T-helper 2 cell treated with Interferon-gamma antibody and Interleukin-4, amounts not matched to agents 5 μg/mL and 100 μg/mL, for 36 hours (primary cell): ENCODE measurements around the gene CCDC87.
"Not testable (repeated sequence)": the region's sequence is repeated elsewhere in the genome, so short reads cannot be mapped to it uniquely, and the experiment has no call there.

Experiments
- DNase-seq: peaks from one replicate; pipeline ENCODE4 v3.0.0; 2021; ENCODE audit warnings: low spot score
- H3K27ac Mint-ChIP-seq: one replicate; pipeline ENCODE4 v1.8.0; 2021; ENCODE audit warnings: mild to moderate bottlenecking, mixed read lengths
- H3K27me3 Mint-ChIP-seq: one replicate; pipeline ENCODE4 v1.8.0; 2021; ENCODE audit warnings: low read depth, mixed read lengths
- H3K36me3 Mint-ChIP-seq: one replicate; pipeline ENCODE4 v1.8.0; 2021; ENCODE audit warnings: low read depth, mixed read lengths
- H3K4me1 Mint-ChIP-seq: one replicate; pipeline ENCODE4 v1.8.0; 2021; ENCODE audit warnings: low read depth, mixed read lengths
- H3K4me3 Mint-ChIP-seq: one replicate; pipeline ENCODE4 v1.8.0; 2022; ENCODE audit warnings: mild to moderate bottlenecking, moderate library complexity, mixed read lengths
- H3K9me3 Mint-ChIP-seq: one replicate; pipeline ENCODE4 v1.8.0; 2021; ENCODE audit warnings: mixed read lengths

The CCDC87 gene

DNA sequence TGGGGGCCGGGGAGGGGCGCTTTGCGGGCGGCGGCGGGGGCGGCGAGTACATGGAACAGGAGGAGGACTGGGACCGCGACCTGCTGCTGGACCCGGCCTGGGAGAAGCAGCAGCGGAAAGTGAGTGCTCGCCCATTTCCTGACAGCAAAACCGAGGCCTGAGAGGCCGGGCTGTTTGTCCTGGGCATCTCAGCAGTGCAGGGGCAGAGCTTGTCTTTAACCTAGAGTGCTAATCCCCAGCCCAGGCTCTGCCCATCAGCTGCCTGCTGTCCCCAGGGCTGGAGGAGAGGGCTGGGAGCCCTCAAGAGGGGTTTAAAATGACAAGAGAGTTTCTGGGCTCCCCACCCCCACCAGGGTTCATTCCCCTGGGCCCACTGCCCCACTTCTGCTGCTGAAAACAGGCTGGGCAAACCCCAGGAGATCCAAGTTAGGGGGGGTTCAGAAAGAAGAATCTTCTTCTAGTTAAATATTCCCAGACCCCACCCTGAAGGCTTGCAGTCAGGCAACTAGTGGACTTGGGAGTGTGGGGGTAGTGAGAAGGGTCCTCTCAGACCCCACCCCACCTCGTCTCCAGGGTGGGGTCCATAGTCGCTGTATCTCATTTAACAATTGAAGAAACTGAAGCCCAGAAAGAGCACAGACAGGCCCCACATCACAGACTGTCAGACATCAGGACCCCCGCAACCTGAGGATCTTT lies 45.7 kb downstream of the CCDC87 start:
- H3K36me3 Mint-ChIP-seq: peaks cover 11% of the 10 kb centered on the region
- no peak overlapping the region for H3K27ac Mint-ChIP-seq
- peak overlapping the region; percentile 84 for H3K4me3 Mint-ChIP-seq
- DNase-seq: no peak
- H3K27me3 Mint-ChIP-seq: peaks cover 14% of the 10 kb centered on the region
- H3K4me1 Mint-ChIP-seq: peaks cover 9% of the 10 kb centered on the region
- H3K9me3 Mint-ChIP-seq: no peaks in the 10 kb centered on the region

DNA sequence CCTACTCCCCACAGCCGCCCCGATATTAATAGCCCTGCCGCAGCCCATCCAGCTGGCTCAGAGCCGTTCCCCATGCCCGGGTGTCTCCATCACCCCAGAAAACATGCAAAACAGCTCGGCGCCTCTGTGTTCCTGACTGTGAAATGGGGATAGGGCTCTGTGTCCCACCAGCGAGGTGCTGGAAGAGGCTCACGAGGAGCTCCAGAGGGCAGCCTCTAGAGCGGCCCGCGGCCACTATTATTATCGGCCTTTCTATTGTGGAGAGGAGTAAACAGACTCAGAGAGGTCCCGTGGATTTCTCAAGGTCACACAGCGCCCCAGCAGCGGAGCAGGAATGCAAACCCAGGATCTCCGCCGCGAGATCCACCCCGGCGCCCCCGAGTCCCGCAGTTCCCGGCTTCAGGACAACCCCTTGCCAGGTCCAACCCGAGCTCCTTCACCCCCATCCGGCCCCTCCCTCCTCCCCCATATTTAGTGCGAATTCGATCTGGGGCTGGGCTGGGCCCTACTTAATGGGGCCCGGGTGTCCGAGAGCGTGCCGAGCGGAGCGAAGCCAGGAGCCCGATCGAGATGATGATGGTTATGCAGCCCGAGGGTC lies 46.4 kb downstream of the CCDC87 start, which contains the start of gene ACTN3:
TSS of gene ACTN3 (plus strand) at position 536 of the 598 bp plus-strand sequence. CDS start at position 571, 35 bp downstream.
- no peak for DNase-seq
- Mint-ChIP-seq H3K27ac (peak within 1 kb of the TSS; percentile 53), H3K36me3 (peaks cover 16% of the 10 kb centered on the region), H3K9me3 (no peaks in the 10 kb centered on the region), H3K4me3 (peak within 1 kb of the TSS; percentile 84), H3K27me3 (peaks cover 14% of the 10 kb centered on the region), H3K4me1 (peaks cover 9% of the 10 kb centered on the region)

DNA sequence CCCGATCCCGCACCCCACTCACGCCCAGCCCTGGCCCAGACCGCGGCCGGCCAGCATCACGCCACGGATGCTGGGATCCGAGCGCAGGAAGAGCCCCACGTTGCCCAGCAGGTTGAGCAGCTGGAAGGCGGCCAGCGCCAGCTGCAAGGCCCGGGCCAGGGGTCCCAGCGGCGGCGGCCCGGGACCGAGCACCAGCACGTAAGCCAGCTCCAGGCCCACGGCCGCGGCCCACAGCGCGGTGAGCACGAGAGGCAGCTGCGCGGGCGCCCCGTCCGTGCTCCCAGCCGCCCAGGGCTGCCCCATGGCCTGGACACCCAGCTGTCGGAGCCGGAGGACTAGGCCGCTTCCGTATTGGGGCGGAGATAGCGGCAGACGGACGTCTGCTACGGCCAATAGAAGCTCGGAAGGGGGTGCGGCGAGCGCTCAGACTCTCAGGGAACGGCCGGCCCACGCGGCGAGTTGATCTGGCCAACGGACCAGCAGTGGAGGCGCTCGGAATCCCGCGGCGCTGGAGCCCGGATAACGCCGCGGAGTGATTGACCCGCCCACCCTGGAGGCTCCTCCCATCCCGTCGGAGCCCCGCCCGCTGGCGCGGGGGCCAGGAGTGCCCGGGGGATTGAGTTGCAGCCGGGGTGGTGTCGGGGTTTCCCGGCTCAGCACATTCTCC lies 47.0 kb downstream of the CCDC87 start, which contains the start of gene ZDHHC24:
TSS of gene ZDHHC24 (minus strand) at position 348 of the 667 bp plus-strand sequence. CDS start at position 303, 45 bp downstream.
- peak within 1 kb of the TSS; percentile 58 for H3K27ac Mint-ChIP-seq

DNA sequence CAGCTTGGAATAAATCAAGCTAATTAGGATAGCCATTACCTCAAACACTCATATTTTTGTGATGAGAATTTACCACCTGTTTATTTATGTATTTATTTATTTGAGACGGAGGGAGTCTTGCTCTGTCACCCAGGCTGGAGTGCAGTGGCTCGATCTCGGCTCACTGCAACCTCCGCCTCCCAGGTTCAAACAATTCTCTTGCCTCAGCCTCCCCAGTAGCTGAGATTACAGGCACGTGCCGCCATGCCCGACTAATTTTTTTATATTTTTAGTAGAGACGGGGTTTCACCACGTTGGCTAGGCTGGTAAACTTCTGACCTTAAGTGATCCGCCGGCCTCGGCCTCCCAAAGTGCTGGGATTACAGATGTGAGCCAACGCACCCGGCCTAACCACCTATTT lies 47.9 kb downstream of the CCDC87 start:
- not testable (repeated sequence) for H3K9me3 Mint-ChIP-seq, H3K27me3 Mint-ChIP-seq, DNase-seq, H3K4me1 Mint-ChIP-seq
- Mint-ChIP-seq H3K4me3 (peak overlapping the region; percentile 85), H3K27ac (peak overlapping the region; percentile 58), H3K36me3 (peaks cover 19% of the 10 kb centered on the region)

More for the DNA sequence above, 47.0 kb downstream of the CCDC87 start, which contains the start of gene ZDHHC24:
- H3K9me3 Mint-ChIP-seq: no peaks in the 10 kb centered on the region
- peaks cover 9% of the 10 kb centered on the region for H3K4me1 Mint-ChIP-seq
- peak within 1 kb of the TSS; percentile 85 for H3K4me3 Mint-ChIP-seq
- peaks cover 17% of the 10 kb centered on the region for H3K36me3 Mint-ChIP-seq
- peaks cover 14% of the 10 kb centered on the region for H3K27me3 Mint-ChIP-seq
- peak; percentile 97 for DNase-seq

DNA sequence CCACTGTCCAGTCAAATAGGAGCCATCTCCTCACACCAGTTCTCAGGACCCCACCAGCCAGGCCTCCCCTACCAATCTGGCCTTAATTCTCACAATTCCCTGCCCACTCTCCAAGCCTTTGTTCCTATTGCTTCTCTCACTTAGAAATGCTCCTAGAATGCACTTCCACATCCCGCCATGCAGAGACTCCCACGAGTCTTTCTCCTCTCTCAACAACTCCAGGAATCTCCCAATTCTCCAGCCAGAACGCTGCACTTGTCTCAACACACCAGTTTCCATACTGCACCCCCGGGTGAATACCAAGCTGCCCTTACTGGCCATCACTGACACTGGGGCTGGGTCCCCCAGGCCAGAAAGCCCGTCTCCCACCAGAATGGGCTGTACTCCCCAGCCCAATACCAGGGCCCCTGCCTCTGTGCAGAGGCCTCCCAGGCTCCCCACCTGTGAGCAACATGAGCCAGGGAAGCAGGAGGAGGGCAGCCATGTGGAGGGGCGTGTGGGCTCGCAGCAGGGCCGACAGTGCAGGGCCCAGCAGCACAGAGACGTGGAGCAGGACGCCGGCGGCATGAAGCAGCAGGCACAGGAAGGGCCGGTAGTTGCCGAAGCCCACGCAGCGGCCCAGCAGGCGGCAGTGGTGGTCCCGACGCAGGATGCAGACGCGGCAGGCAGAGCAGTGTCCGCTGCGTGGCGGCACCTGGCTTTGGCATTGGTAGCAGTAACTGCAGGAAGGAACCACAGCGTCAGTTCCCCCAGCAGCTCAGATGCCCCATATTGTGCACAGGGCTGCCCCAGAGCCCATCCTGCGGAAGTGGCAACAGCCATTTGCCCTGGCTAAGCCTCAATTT lies 49.4 kb downstream of the CCDC87 start:
- Mint-ChIP-seq H3K9me3 (no peaks in the 10 kb centered on the region), H3K4me3 (peak overlapping the region; percentile 79), H3K36me3 (peaks cover 25% of the 10 kb centered on the region), H3K27me3 (peaks cover 2% of the 10 kb centered on the region), H3K27ac (peak overlapping the region; percentile 83), H3K4me1 (peaks cover 9% of the 10 kb centered on the region)
- DNase-seq: peak; percentile 38

DNA sequence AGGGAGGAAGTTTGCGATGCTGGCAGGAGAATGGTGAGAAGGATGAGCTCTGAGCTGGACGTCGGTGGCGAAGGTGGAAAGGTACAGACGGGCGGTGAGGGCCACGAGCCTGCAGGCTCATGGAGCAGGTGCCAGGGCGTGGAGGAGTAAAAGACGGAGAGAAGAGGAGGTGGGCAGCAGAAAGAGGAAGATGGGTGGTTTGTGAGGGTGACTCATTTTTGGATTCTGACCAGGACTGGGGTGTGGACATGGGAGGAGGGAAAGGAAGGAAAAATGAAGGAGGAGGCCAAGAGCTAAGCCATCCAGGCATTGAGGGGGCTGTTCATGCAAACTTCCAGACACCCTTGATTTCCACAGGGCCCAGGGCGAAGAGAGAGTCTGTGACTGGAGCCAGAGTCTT lies 50.5 kb downstream of the CCDC87 start:
- Mint-ChIP-seq H3K4me3 (peak overlapping the region; percentile 8), H3K36me3 (peaks cover 27% of the 10 kb centered on the region), H3K4me1 (peaks cover 9% of the 10 kb centered on the region), H3K27ac (peak overlapping the region; percentile 51), H3K9me3 (no peaks in the 10 kb centered on the region), H3K27me3 (no peaks in the 10 kb centered on the region)
- DNase-seq: no peak

DNA sequence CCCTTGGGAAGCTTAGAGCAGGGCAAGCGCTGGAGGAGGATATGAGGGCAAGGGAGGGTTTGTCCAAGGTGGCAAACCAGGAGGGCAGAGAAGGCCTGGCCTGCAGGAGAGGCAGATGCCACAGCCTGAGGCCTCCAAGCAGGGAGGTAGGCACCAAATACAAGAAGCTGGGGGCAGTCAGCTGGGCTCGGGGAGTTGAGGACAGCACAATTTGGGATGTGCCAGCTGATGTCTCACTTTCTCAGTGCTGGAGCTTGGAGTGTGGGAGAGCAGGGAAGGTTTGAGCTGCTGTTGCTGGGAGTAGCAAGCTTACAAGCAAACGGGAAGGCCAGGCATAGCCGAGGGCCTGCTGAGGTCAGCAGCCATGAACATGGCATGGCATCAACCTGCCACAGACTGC lies 51.0 kb downstream of the CCDC87 start:
- H3K4me3 Mint-ChIP-seq: no peak overlapping the region
- no peaks in the 10 kb centered on the region for H3K27me3 Mint-ChIP-seq
- H3K9me3 Mint-ChIP-seq: no peaks in the 10 kb centered on the region
- H3K27ac Mint-ChIP-seq: no peak overlapping the region
- peaks cover 9% of the 10 kb centered on the region for H3K4me1 Mint-ChIP-seq
- no peak for DNase-seq
- H3K36me3 Mint-ChIP-seq: peaks cover 29% of the 10 kb centered on the region

DNA sequence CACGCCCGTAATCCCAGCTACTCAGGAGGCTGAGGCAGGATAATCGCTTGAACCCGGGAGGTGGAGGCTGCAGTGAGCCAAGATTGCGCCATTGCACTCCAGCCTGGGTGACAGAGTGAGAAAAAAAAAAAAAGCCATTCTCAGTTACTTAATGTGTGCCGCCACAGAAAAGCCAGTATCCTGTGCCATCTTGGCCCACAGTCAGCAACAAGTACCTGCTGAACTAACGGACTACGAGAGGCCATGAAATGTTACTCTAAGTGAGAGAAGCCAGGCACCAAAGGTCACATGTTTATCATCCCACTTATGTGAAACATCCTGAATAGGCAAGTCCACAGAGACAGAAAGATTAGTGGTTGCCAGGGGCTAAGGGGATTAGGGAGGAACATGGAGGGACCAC lies 52.3 kb downstream of the CCDC87 start:
- H3K9me3 Mint-ChIP-seq, H3K27me3 Mint-ChIP-seq, DNase-seq, H3K27ac Mint-ChIP-seq, H3K4me1 Mint-ChIP-seq, H3K4me3 Mint-ChIP-seq: not testable (repeated sequence)
- H3K36me3 Mint-ChIP-seq: peaks cover 32% of the 10 kb centered on the region
